Iris pigment epithelial cell (primary cell): ENCODE results near the gene ZBTB47.

Experiments used
- DNase-seq: peaks from one replicate; pipeline ENCODE4 v3.0.0-alpha.2; 2011; ENCODE audit warnings: low read depth

Gene ZBTB47

DNA sequence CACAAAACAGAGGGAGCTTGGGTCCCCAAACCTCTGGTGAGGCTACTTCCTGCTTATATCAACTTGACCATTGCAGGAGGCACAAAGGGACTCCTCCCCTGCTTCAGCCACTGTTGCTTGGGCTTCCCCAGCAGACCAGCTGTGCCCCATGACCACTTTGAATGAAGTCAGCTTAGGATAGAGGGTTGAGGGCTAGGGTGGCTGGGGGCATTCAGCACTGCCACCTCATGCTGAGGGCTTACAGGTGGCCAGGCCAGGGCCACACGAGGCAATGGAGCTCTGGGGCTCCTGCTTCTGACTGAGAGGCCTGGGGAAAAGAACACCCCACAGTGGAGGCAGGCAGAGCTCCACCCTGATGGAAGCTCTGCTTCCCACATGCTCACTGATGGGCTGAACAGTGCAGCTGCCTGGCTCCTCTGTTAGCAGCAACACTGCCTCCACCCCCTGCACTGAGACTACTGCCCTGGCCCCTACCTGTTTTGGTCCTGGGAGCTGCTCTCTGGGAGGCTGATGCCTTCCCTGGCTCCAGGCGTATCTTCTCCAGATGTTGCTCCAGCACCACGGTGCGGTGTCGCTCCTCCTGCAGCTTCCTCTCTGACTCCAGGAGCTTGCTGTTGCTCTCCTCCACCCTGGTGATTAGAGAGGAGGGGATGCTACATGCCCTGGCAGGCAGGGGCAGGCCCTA is 59.3 kb downstream of the ZBTB47 start:
- DNase-seq: no peak

DNA sequence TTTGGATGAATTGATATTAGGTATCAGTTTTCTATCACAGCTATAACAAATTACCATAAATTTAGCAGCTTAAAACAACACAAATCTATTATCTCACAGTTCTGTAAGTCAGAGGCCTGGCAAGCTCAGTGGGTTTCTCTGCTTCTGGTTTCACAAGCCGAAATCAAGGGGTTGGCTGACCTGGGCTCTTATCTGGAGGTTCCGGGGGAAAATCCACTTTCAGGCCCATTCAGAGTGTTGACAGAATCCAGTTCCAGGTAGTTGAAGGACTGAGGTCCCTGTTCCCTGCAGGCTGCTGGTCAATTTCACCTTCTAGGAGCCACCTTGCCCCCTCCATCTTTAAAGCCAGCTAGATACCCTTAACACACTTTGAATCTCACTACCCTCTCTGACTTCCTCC is 60.2 kb downstream of the ZBTB47 start:
- DNase-seq: no peak

DNA sequence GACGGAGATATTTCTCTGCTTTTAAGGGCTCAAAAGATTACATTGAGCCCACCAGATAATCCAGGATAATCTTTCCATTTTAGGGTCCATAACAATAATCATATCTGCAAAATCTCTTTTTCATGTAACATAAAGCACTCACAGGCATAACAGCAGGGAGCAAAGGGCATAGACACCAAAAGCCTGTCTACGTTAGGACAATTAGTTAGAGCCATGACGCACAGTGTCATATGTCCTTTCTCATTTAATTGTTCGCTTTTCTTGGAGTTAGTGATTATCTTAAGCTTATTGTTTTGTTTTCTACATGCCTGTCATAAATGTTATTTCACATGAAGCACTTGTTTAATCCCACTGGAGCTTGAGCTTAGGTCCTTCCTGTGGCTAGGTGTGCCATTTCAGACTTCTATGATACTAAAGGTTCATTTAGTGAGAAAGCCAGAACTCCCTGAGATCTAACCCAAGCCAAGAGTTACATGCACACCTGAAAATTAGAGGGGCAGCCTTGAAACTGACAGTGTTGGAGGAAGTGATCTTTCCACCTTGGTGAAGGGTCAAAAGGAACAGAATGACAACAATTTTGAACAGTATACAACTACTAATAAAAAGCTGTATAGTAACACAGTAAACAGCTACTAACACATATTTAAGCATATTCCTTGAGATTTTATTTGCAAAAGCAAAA is 60.8 kb downstream of the ZBTB47 start:
- no peak for DNase-seq
